BJ (cell line): Measurements from ENCODE around the gene RIPOR3. TPM values are rescaled to one million over a fixed set of nuclear protein-coding genes. Genes with fewer than 3 reads are reported as not detected.
"Not testable (repeated sequence)": the region's sequence is repeated elsewhere in the genome, so short reads cannot be mapped to it uniquely, and the experiment has no call there.

Experiments
- CTCF ChIA-PET: fragments of 350-600 bp; formaldehyde crosslinking; extraction: SDS; loops from one replicate; lab custom pipeline; 2021; ENCODE audit warnings: antibody characterized with exemption, inconsistent platforms; lab: Yijun Ruan, JAX
- POLR2A ChIA-PET: fragments of 300-600 bp; sonication (Branson Sonifier 250); formaldehyde crosslinking; extraction: SDS; loops from one replicate; lab custom pipeline; 2021; ENCODE audit warnings: antibody characterized with exemption; lab: Charles Lee
- DNase-seq: peaks from one replicate; pipeline ENCODE4 v3.0.0-alpha.2; 2011; ENCODE audit warnings: low read depth
- H3K27me3 ChIP-seq: 2 replicates; pipeline ENCODE4 v1.6.0; 2011; ENCODE audit warnings: low read length; ENCODE audit not compliant: control insufficient read depth, insufficient read depth
- H3K36me3 ChIP-seq: 2 replicates; pipeline ENCODE4 v1.5.1; 2011; ENCODE audit warnings: low read length; ENCODE audit not compliant: control insufficient read depth, insufficient read depth
- H3K4me3 ChIP-seq: 2 replicates; pipeline ENCODE4 v1.5.1; 2011; ENCODE audit warnings: low read depth, mild to moderate bottlenecking, control low read depth, low read length
- CTCF ChIP-seq: IDR thresholded peaks from 2 replicates; pipeline ENCODE4 v1.5.1; 2011; ENCODE audit warnings: low read depth, mild to moderate bottlenecking, control low read depth, inconsistent platforms, low read length, moderate library complexity; ENCODE audit not compliant: insufficient read depth
- polyA plus RNA-seq: library from polyadenylated mRNA; depleted of rRNA; stranded (reverse); fragments of >200 nt; gene quantifications from 2 replicates; pipeline ENCODE4 v1.2.3, GENCODE V29; 2011

The RIPOR3 gene
- polyA plus RNA-seq, 1 experiment: 1.2 TPM

- no peaks in the 10 kb centered on the region; the same call in 1 of the 2 replicates for H3K36me3 ChIP-seq
- DNase-seq: no peak
- TF ChIP-seq CTCF: no peak
- no peaks in the 10 kb centered on the region for H3K27me3 ChIP-seq
- H3K4me3 ChIP-seq: no peak overlapping the region
- ChIA-PET CTCF (interaction anchor here (0.7 to 1.2 kb wide), 2 partner anchors 42 to 80 kb away, joined by 3 read pairs; no protein-coding TSS in a partner anchor), POLR2A (no interaction called here)
Measured at GRCh38 chr20:50546729-50547314, 144.5 kb downstream of the RIPOR3 start.

- ChIA-PET POLR2A (no interaction called here), CTCF (interaction anchor here (0.5 kb wide), 1 partner anchor 233 kb away, joined by 3 read pairs; no protein-coding TSS in a partner anchor)
- H3K4me3 ChIP-seq: no peak overlapping the region
- H3K27me3 ChIP-seq: no peaks in the 10 kb centered on the region
- DNase-seq: no peak
- TF ChIP-seq CTCF: no peak
- no peaks in the 10 kb centered on the region; the same call in 1 of the 2 replicates for H3K36me3 ChIP-seq
Measured at GRCh38 chr20:50545126-50545525, 146.2 kb downstream of the RIPOR3 start.

GRCh38 chr20:50543326-50543725 lies 148.0 kb downstream of the RIPOR3 start:
- Histone ChIP-seq H3K4me3 (no peak overlapping the region), H3K36me3 (no peaks in the 10 kb centered on the region), H3K27me3 (no peaks in the 10 kb centered on the region)
- ChIA-PET CTCF (no interaction called here), POLR2A (interaction anchor here (0.6 kb wide), 1 partner anchor 200 kb away, joined by 7 read pairs; no protein-coding TSS in a partner anchor)
- no peak for DNase-seq
- TF ChIP-seq CTCF: no peak

GRCh38 chr20:50541606-50542041 lies 149.7 kb downstream of the RIPOR3 start:
- no peaks in the 10 kb centered on the region for H3K27me3 ChIP-seq
- no peaks in the 10 kb centered on the region for H3K36me3 ChIP-seq
- DNase-seq: no peak
- CTCF ChIA-PET: no interaction called here
- TF ChIP-seq CTCF: no peak
- H3K4me3 ChIP-seq: no peak overlapping the region
- POLR2A ChIA-PET: no interaction called here

- POLR2A ChIA-PET: no interaction called here
- no peak overlapping the region for H3K4me3 ChIP-seq
- H3K27me3 ChIP-seq: no peaks in the 10 kb centered on the region
- 0 out of 2 replicates have a peak, but pooled peaks have one; percentile 17 for TF ChIP-seq CTCF
- no peak for DNase-seq
- CTCF ChIA-PET: interaction anchor here (0.8 to 1.2 kb wide), 2 partner anchors 38 to 95 kb away, joined by 3 read pairs; no protein-coding TSS in a partner anchor
- no peaks in the 10 kb centered on the region for H3K36me3 ChIP-seq
Measured at GRCh38 chr20:50540620-50541605, 150.4 kb downstream of the RIPOR3 start.

GRCh38 chr20:50539798-50540197 lies 151.5 kb downstream of the RIPOR3 start:
- H3K36me3 ChIP-seq, DNase-seq, H3K27me3 ChIP-seq, H3K4me3 ChIP-seq, POLR2A ChIA-PET: not testable (repeated sequence)
- CTCF ChIA-PET: interaction anchor here (0.7 to 1.2 kb wide), 2 partner anchors 23 to 96 kb away, joined by 3 read pairs; no protein-coding TSS in a partner anchor
